ENCODE results near the gene AMFR. TPM values are rescaled to one million over a fixed set of nuclear protein-coding genes. Genes with fewer than 3 reads are reported as not detected.

Gene AMFR
- total and polyA plus RNA-seq, 2 of the 8 experiments (the other 6 are each of a cell fraction or from before 2014, with no cell fraction given), result 18.6 to 21.7 TPM

- Histone ChIP-seq H2BK20ac (ENCODE audit: low read length) (no peak overlapping the region), H2BK5ac (ENCODE audit: low read depth, low read length) (no peak overlapping the region), H3K27ac (ENCODE audit: low read depth, low read length) (no peak overlapping the region), H2BK15ac (ENCODE audit: low read length) (no peak overlapping the region), H3K4me2 (ENCODE audit: insufficient read depth in 1 of 2, low read depth in 2 of 2, low read length in 2 of 2) (no peak overlapping the region), H3K23me2 (ENCODE audit: low read depth, low read length) (no peaks in the 10 kb centered on the region; the same call in 1 of the 2 replicates), H3K18ac (ENCODE audit: extremely low read depth, low read length) (no peak overlapping the region), H3K9me3 (ENCODE audit: insufficient read depth in 2 of 2, low read depth in 1 of 2, low read length in 1 of 2) (no peaks in the 10 kb centered on the region), H4K5ac (ENCODE audit: insufficient read length, low read depth, low read length) (no peak overlapping the region), H4K91ac (replicated peaks; ENCODE audit: insufficient read length, low read length) (no peak overlapping the region), H4K8ac (ENCODE audit: extremely low read depth, insufficient read depth, low read length) (no peak overlapping the region), H3K14ac (ENCODE audit: insufficient read length) (no peak overlapping the region), H3K27me3 (replicated peaks in 1 of 4; ENCODE audit: control insufficient read depth in 3 of 4, extremely low read depth in 1 of 4, insufficient read depth in 3 of 4, low read length in 3 of 4) (no peaks in the 10 kb centered on the region), H3K4me3 (ENCODE audit: extremely low read depth in 1 of 4, insufficient read depth in 2 of 4, low read depth in 3 of 4, low read length in 4 of 4) (no peak overlapping the region), H3K36me3 (ENCODE audit: control insufficient read depth in 2 of 4, insufficient read depth in 4 of 4, low read length in 3 of 4) (no peaks in the 10 kb centered on the region), H4K20me1 (replicated peaks in 1 of 2; ENCODE audit: control insufficient read depth in 1 of 2, insufficient read depth in 2 of 2, low read length in 2 of 2) (peaks cover 0 to 1% of the 10 kb centered on the region in 2 experiments), H3K23ac (ENCODE audit: insufficient read length) (no peak overlapping the region), H3K79me2 (ENCODE audit: control insufficient read depth in 1 of 2, insufficient read depth in 2 of 2, low read length in 2 of 2) (no peaks in the 10 kb centered on the region), H3K4ac (replicated peaks; ENCODE audit: insufficient read length, low read depth, low read length) (no peak overlapping the region), H2AFZ (ENCODE audit: low read length) (no peak overlapping the region), H2BK12ac (ENCODE audit: low read depth, low read length) (no peak overlapping the region), H3K9ac (replicated peaks in 1 of 4; ENCODE audit: extremely low read depth in 1 of 4, low read depth in 3 of 4, low read length in 3 of 4) (no peak overlapping the region), H2BK120ac (replicated peaks; ENCODE audit: low read depth, low read length) (no peak overlapping the region), H3K79me1 (ENCODE audit: low read depth, low read length) (no peaks in the 10 kb centered on the region), H3K4me1 (replicated peaks in 1 of 4; ENCODE audit: control insufficient read depth in 3 of 4, insufficient read depth in 4 of 4, low read length in 3 of 4) (no peaks in the 10 kb centered on the region), H2AK5ac (ENCODE audit: low read depth, low read length) (no peak overlapping the region), H3K56ac (replicated peaks; ENCODE audit: insufficient read length, low read depth, low read length) (no peak overlapping the region)
- FAIRE-seq (no peak), DNase-seq (ENCODE audit: low read depth in 1 of 2, low spot score in 2 of 2) (no peak)
- POLR2A ChIA-PET (ENCODE audit: partially characterized antibody), result interaction anchor here (1.6 kb wide), 1 partner anchor 12 kb away, joined by 3 read pairs; no protein-coding TSS in a partner anchor
- 92% methylated on average over 6 of the region's 6 CpGs; no CpG with 5 or more reads in 1 of the 2 experiments for WGBS, 2 experiments (ENCODE audit: extremely low coverage in 1 of 2, insufficient coverage in 1 of 2, insufficient read length in 1 of 2, insufficient replicate concordance in 2 of 2, low coverage in 1 of 2, low lambda C conversion rate in 2 of 2, missing lambda C conversion rate in 1 of 2)
- TF ChIP-seq SP2 (IDR thresholded peaks at IDR 0.05; ENCODE audit: low read length) (no peak), KDM4A (IDR thresholded peaks at IDR 0.05; ENCODE audit: low read depth, low read length, severe bottlenecking) (no peak), SP1 (IDR thresholded peaks at IDR 0.05; ENCODE audit: low read depth, low read length) (no peak), POU5F1 (IDR thresholded peaks at IDR 0.05; ENCODE audit: low read depth, low read length) (no peak), GABPA (IDR thresholded peaks at IDR 0.05; ENCODE audit: borderline replicate concordance, insufficient read depth, low read length) (no peak), ATF2 (IDR thresholded peaks at IDR 0.05; ENCODE audit: low read length) (no peak), BRCA1 (IDR thresholded peaks at IDR 0.05; ENCODE audit: low read depth, low read length) (no peak), MAX (IDR thresholded peaks at IDR 0.05) (no peak), CHD2 (IDR thresholded peaks at IDR 0.05; ENCODE audit: low read length) (no peak), POLR2A (IDR thresholded peaks at IDR 0.05; ENCODE audit: control extremely low read depth in 1 of 2, low read depth in 2 of 2, low read length in 2 of 2) (no peak), SP4 (IDR thresholded peaks at IDR 0.05; ENCODE audit: low read length) (no peak)
- CTCF ChIA-PET (ENCODE audit: partially characterized antibody), result interaction anchor here (0.6 to 7.9 kb wide), 12 partner anchors 10 to 484 kb away, joined by 3 to 61 read pairs (median 4); no protein-coding TSS in a partner anchor
These were observed 97.5 kb downstream of the AMFR start for GRCh38 chr16:56327929-56328258.
